K562 (cell line): Measurements from ENCODE around the gene GSTM1. TPM values are rescaled to one million over a fixed set of nuclear protein-coding genes. Genes with fewer than 3 reads are reported as not detected.

Experiments
- ATAC-seq: fragments of 200-7000 bp; cut with Tn5 transposase; 3 replicates; pipeline ENCODE4 v1.9.1; 2020; ENCODE audit warnings: moderate library complexity
- BruUV-seq: library from RNA; stranded (reverse); fragments of 400-500 nt; replicated peaks from 2 replicates; lab custom pipeline; 2021; lab: Mats Ljungman, UMichigan
- CTCF ChIA-PET: fragments of 300-600 bp; formaldehyde crosslinking; extraction: SDS; loops from one replicate; lab custom pipeline; 2021; ENCODE audit warnings: low intra/inter-chr PET ratio; lab: Yijun Ruan, JAX
- POLR2A ChIA-PET: fragments of 300-600, 350-650 bp; sonication (Branson Sonifier 250); formaldehyde crosslinking; extraction: SDS; loops from one replicate; lab custom pipeline; 2021; ENCODE audit warnings: antibody characterized with exemption, inconsistent platforms; lab: Yijun Ruan, JAX
- DNase-seq, 4 experiments: peaks; one replicate each; pipeline versions ENCODE4 v3.0.0 to v3.0.0-alpha.2; 2011 to 2018; ENCODE audit warnings: low spot score in 3 of 4, mixed read lengths in 3 of 4; ENCODE audit errors: extremely low read depth in 1 of 4
- FAIRE-seq: peaks from 2 replicates; lab custom pipeline; 2011; peaks lifted over from hg19 to GRCh38; lab: Jason Lieb, UNC
- H2AFZ ChIP-seq: 2 replicates; pipeline ENCODE4 v1.6.0; 2011; ENCODE audit warnings: low read depth, low read length, control low read depth, inconsistent platforms
- H3K27ac ChIP-seq: fragments of 200-600 bp; 3 replicates; pipeline ENCODE4 v1.8.0; 2011; ENCODE audit warnings: low read depth, mild to moderate bottlenecking, control low read depth, inconsistent platforms, low read length, moderate library complexity, mixed read lengths; ENCODE audit errors: extremely low read depth
- H3K27me3 ChIP-seq, 2 experiments: fragments of 300-600 bp in 1 of 2; 2 replicates in 1 of 2; 3 replicates in 1 of 2; pipeline versions ENCODE4 v1.6.0 to v1.8.0; 2011; ENCODE audit warnings: inconsistent platforms in 2 of 2, low read length in 2 of 2, mild to moderate bottlenecking in 1 of 2, mixed read lengths in 1 of 2, moderate library complexity in 1 of 2; ENCODE audit not compliant: control insufficient read depth in 2 of 2, insufficient read depth in 2 of 2
- H3K36me3 ChIP-seq: fragments of 300-600 bp; 3 replicates; pipeline ENCODE4 v1.8.0; 2011; ENCODE audit warnings: mild to moderate bottlenecking, low read length, inconsistent platforms; ENCODE audit not compliant: control insufficient read depth, insufficient read depth
- H3K4me1 ChIP-seq, 2 experiments: fragments of 200-600 bp in 1 of 2; replicated peaks in 1 of 2; 2 replicates in 1 of 2; 3 replicates in 1 of 2; pipeline versions ENCODE4 v1.5.1 to v1.8.0; 2011; ENCODE audit warnings: inconsistent platforms in 2 of 2, low read length in 2 of 2, mild to moderate bottlenecking in 1 of 2, mixed read lengths in 1 of 2, moderate library complexity in 1 of 2; ENCODE audit not compliant: control insufficient read depth in 2 of 2, insufficient read depth in 2 of 2
- H3K4me2 ChIP-seq: 2 replicates; pipeline ENCODE4 v1.6.1; 2011; ENCODE audit warnings: low read length, control low read depth, inconsistent platforms, mixed read lengths; ENCODE audit not compliant: insufficient read depth
- H3K4me3 ChIP-seq: fragments of 200-600 bp; sonication (generic), shearing (Covaris generic); 2 replicates; pipeline ENCODE4 v1.5.1; 2016; ENCODE audit warnings: control low read depth, inconsistent platforms
- H3K79me2 ChIP-seq: fragments of 200-600 bp; 3 replicates; pipeline ENCODE4 v1.8.0; 2011; ENCODE audit warnings: low read length, inconsistent platforms; ENCODE audit not compliant: control insufficient read depth, insufficient read depth
- H3K9ac ChIP-seq, 2 experiments: 2 replicates each; pipeline versions ENCODE4 v1.6.0 to v1.6.1; 2011; ENCODE audit warnings: low read depth in 2 of 2, low read length in 2 of 2, control low read depth in 1 of 2, inconsistent platforms in 1 of 2, mild to moderate bottlenecking in 1 of 2, mixed read lengths in 1 of 2; ENCODE audit not compliant: insufficient read depth in 1 of 2
- H3K9me1 ChIP-seq: one replicate; pipeline ENCODE4 v1.6.0; 2011; ENCODE audit warnings: inconsistent platforms, mild to moderate bottlenecking, low read length, moderate library complexity; ENCODE audit not compliant: control insufficient read depth, insufficient read depth
- H3K9me3 ChIP-seq: replicated peaks from 2 replicates; pipeline ENCODE4 v1.5.1; 2011; ENCODE audit warnings: low read depth, low read length, inconsistent platforms; ENCODE audit not compliant: control insufficient read depth, insufficient read depth
- H4K20me1 ChIP-seq: replicated peaks from 2 replicates; pipeline ENCODE4 v1.6.1; 2011; ENCODE audit warnings: low read length, inconsistent platforms, mixed read lengths; ENCODE audit not compliant: control insufficient read depth, insufficient read depth
- VEZF1 ChIP-seq: fragments of 200-800 bp; sonication (Bioruptor generic); IDR thresholded peaks from 2 replicates; pipeline ENCODE4 v1.6.1; 2017; ENCODE audit warnings: missing genetic modification characterization, missing compliant biosample characterization
- WGBS: fragments of 100-300 bp; shearing (Covaris generic); methylation state at CpG from one replicate; pipeline ENCODE4 v1.1.6; 2016; ENCODE audit warnings: low coverage, mixed read lengths; ENCODE audit not compliant: insufficient coverage; ENCODE audit errors: missing lambda C conversion rate; 5-methylcytosine and 5-hydroxymethylcytosine counted together
- in situ Hi-C: fragments of 300-500 bp; cut with MboI; formaldehyde crosslinking; loops from 4 replicates; pipeline ENCODE4 v1.15.0; 2018; ENCODE audit warnings: inconsistent platforms, mixed read lengths
- intact Hi-C: fragments of 100-400 bp; cut with micrococcal nuclease; formaldehyde crosslinking; loops from 2 replicates; pipeline ENCODE4 v1.14.2; 2022
- polyA plus RNA-seq, 8 experiments: library from polyadenylated mRNA; depleted of rRNA in 4 of 8; stranded (reverse) in 5 of 8; unstranded in 3 of 8; fragments of >200 nt; fragmentation: Nextera tagmentation in 2 of 8; fragmentation: Illumina TruSeq in 1 of 8; extraction: Ambion mirVana in 2 of 8; extraction: Trizol in 1 of 8; gene quantifications; 2 replicates each; pipeline versions ENCODE4 v1.2.1 to v1.2.3, GENCODE V29; 2011 to 2014; ENCODE audit warnings: inconsistent platforms in 1 of 8, missing spikeins in 1 of 8
- total RNA-seq, 7 experiments: library from RNA; depleted of rRNA in 6 of 7; stranded (reverse); fragments of >200 nt in 6 of 7; fragmentation: Illumina TruSeq in 2 of 7; extraction: Trizol in 2 of 7; gene quantifications; 2 replicates each; pipeline versions ENCODE4 v1.2.1 to v1.2.3, GENCODE V29; 2011 to 2021; ENCODE audit warnings: low replicate concordance in 1 of 7
- TF ChIP-seq, protein P1 (sequence below): IDR thresholded peaks from 2 replicates; pipeline ENCODE4 v1.6.1; 2011; ENCODE audit warnings: borderline replicate concordance, low read depth, mild to moderate bottlenecking, moderate library complexity, low read length; ENCODE audit not compliant: insufficient read depth, poor library complexity, severe bottlenecking

Gene GSTM1
- total and polyA plus RNA-seq, 9 of the 15 experiments (the other 6 are each of a cell fraction or from before 2014, with no cell fraction given) = not detected

DNA sequence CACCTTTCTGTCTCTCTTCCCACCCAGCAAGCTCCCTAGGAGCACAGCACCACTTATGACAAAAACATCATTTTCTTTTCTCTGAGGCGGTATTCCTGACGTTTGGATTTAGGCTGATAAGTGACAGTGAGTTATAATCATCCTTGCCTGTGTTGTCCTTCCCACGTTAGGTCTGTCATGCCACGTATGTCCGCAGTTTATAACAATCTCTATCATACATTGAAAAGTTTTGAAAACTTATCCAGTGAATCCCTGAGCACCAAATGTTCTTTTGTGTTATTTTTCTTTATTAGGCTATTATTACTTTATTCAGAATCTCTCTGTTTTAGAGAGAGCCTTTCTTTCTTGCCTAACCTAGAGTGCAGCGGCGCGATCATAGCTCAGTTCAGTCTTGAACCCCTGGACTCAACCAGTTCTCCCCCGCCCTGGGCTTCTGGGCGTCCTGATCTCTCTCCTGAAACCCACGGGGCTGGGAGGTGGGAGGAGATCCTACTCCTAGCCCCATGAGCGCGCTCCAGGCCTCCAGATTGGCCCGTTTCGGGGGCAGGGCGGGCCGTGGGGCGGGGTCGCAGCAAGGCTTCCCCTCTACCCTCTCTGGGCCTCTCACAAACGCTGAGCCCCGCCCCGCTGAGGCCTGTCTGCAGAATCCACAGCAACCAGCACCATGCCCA lies 20.0 kb upstream of the GSTM1 start, which contains the start of gene GSTM2 (continued):
- TF ChIP-seq, protein P1, sequence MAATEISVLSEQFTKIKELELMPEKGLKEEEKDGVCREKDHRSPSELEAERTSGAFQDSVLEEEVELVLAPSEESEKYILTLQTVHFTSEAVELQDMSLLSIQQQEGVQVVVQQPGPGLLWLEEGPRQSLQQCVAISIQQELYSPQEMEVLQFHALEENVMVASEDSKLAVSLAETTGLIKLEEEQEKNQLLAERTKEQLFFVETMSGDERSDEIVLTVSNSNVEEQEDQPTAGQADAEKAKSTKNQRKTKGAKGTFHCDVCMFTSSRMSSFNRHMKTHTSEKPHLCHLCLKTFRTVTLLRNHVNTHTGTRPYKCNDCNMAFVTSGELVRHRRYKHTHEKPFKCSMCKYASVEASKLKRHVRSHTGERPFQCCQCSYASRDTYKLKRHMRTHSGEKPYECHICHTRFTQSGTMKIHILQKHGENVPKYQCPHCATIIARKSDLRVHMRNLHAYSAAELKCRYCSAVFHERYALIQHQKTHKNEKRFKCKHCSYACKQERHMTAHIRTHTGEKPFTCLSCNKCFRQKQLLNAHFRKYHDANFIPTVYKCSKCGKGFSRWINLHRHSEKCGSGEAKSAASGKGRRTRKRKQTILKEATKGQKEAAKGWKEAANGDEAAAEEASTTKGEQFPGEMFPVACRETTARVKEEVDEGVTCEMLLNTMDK = no peak

DNA sequence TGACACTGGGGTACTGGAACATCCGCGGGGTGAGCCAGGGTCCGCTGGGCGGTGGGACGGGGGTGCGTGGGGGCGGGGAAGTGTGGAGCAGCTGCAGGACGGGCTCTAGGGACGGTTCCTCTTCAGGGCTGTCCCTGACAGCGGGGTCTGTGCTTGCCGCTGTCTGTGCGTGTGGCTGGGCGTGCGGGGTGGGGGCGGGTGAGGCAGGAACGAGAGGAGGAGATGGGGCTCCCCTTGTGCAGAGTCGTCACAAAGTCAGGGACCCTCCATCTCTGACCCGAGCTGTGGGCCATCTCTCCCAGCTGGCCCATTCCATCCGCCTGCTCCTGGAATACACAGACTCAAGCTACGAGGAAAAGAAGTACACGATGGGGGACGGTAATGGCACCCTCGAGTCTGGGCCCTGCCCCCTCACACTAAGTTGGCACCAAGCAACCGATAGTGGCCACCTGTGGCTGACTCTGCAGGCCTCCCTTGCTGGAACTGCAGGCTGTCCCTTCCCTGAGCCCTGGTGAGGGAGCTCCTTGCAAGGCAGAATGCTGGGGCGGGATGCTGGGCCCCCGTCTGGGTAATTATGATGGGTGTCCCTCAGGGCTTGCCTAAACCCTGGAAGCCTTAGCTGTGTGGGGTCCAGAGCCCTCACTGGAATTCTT lies 19.4 kb upstream of the GSTM1 start:
- POLR2A ChIA-PET = interaction anchor here (0.7 to 1.1 kb wide), 5 partner anchors 10 to 119 kb away, joined by 3 to 4 read pairs (median 4); partner anchors contain the start of gene GSTM4
- H3K27ac ChIP-seq = no peak overlapping the region
- peak overlapping the region in 1 of 2 experiments; percentile 31; a peak in 2 of 4 replicates for H3K9ac ChIP-seq
- no peaks in the 10 kb centered on the region for H4K20me1 ChIP-seq
- H3K9me3 ChIP-seq = no peaks in the 10 kb centered on the region
- H3K27me3 ChIP-seq = no peaks in the 10 kb centered on the region; a peak in 1 of 5 replicates
- ATAC-seq (0 out of 3 replicates have a peak, but pooled peaks have one; percentile 3), DNase-seq (peak in 2 of 4 experiments; percentile 2 to 5), FAIRE-seq (no peak)
- in situ Hi-C loops = no loop called here
- H3K79me2 ChIP-seq = no peaks in the 10 kb centered on the region
- peak overlapping the region; percentile 62; the same call in 1 of the 2 replicates for H3K4me2 ChIP-seq
- BruUV-seq = no TSS peak
- peaks cover 4 to 15% of the 10 kb centered on the region in 2 experiments for H3K4me1 ChIP-seq
- no peaks in the 10 kb centered on the region for H3K9me1 ChIP-seq
- H2AFZ ChIP-seq = peak overlapping the region; percentile 91
- CTCF ChIA-PET = no interaction called here
- intact Hi-C loops = no loop called here
- 38% methylated on average over 9 of the region's 26 CpGs for WGBS
- no peaks in the 10 kb centered on the region for H3K36me3 ChIP-seq
- H3K4me3 ChIP-seq = peak overlapping the region; percentile 28
- TF ChIP-seq VEZF1 (CRISPR knock-in tag) = 0 out of 2 replicates have a peak, but pooled peaks have one; percentile 9
